ENCODE measurements around the gene ROR2. TPM values are rescaled to one million over a fixed set of nuclear protein-coding genes. Genes with fewer than 3 reads are reported as not detected.
"Not testable (repeated sequence)": the region's sequence is repeated elsewhere in the genome, so short reads cannot be mapped to it uniquely, and the experiment has no call there.

Gene ROR2
- total and polyA plus RNA-seq, 2 donors, result 4.5 to 7.1 TPM

DNA sequence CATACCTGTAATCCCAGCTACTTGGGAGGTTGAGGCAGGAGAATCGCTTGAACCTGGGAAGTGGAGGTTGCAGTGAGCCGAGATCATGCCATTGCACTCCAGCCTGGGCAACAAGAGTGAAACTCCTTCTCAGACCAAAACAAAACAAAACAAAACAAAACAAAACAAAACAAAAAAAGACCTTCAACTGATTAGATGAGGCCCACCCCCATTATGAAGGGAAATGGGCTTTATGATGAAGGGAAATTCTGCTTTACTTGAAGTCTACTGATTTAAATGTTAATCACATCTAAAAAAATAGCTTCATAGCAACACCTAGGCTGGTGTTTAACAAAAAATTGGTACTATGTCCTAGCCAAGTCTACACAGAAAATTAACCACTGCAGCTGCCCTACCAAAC is 25.2 kb upstream of the ROR2 start:
- not testable (repeated sequence) for DNase-seq (ENCODE audit: low read depth in 6 of 9, low spot score in 9 of 9); H3K27me3 ChIP-seq (ENCODE audit: control insufficient read depth in 2 of 2, insufficient read depth in 1 of 2, low read length in 1 of 2); H3K27ac ChIP-seq (ENCODE audit: low read depth in 1 of 2, low read length in 1 of 2); H3K4me3 ChIP-seq (ENCODE audit: low read length in 2 of 2); H3K36me3 ChIP-seq (ENCODE audit: control insufficient read depth in 2 of 2, insufficient read depth in 2 of 2, low read length in 1 of 2); H3K9me3 ChIP-seq (ENCODE audit: control insufficient read depth in 2 of 2, insufficient read depth in 1 of 2, low read length in 1 of 2); H3K4me1 ChIP-seq (ENCODE audit: control insufficient read depth in 2 of 2, insufficient read depth in 2 of 2, low read length in 2 of 2)
- WGBS, result 99% methylated on average over 2 of the region's 2 CpGs

DNA sequence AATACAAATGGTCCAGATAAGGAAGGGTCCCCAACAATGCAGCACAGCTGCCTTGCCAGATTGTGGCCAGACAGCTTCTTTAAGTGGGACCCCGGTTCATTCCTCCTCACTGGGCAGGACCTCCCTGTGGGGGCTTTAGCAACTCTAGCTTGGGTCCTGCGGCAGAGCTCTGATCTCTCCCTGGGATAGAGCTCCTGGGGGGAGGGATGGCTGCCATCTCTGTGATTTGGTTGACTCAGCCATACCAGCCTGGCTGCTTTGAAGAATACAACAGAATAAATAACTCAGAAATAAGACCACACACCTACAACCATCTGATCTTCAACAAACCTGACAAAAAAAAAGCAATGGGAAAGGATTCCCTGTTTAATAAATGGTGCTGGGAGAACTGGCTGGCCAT is 22.7 kb upstream of the ROR2 start:
- Histone ChIP-seq H3K27me3 (ENCODE audit: control insufficient read depth in 2 of 2, insufficient read depth in 1 of 2, low read length in 1 of 2) (peaks cover 0 to 9% of the 10 kb centered on the region in 2 donors), H3K9me3 (ENCODE audit: control insufficient read depth in 2 of 2, insufficient read depth in 1 of 2, low read length in 1 of 2) (no peaks in the 10 kb centered on the region), H3K36me3 (ENCODE audit: control insufficient read depth in 2 of 2, insufficient read depth in 2 of 2, low read length in 1 of 2) (no peaks in the 10 kb centered on the region), H3K4me1 (ENCODE audit: control insufficient read depth in 2 of 2, insufficient read depth in 2 of 2, low read length in 2 of 2) (no peaks in the 10 kb centered on the region), H3K4me3 (ENCODE audit: low read length in 2 of 2) (no peak overlapping the region), H3K27ac (ENCODE audit: low read depth in 1 of 2, low read length in 1 of 2) (no peak overlapping the region)
- WGBS, result 83% methylated on average over 2 of the region's 2 CpGs
- no peak for DNase-seq (ENCODE audit: low read depth in 6 of 9, low spot score in 9 of 9)

DNA sequence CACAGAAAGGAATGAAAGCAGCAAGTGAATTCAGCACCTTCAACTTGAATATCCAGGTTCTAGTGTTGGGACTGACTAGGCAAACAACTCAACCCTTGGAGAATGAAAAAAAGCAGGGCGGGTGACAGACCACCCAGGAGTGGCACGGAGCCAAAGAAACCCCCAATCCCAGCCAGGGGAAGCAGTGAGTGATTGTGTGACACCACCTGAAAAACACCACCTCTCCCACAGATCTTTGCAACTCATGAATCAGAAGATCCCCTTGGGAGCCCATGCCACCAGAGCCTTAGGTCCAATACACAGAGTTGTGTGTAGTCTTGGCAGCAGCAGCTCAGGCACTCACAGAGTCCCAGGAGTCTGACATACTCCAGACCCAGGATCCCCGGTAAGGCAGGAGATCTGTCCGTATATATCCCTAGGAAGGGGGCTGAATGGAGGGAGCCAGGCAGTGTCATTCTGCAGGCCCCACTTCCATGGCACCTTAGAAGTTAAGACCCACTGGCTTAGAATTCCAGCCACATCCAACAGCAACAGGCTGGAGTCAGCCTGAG is 22.1 kb upstream of the ROR2 start:
- Histone ChIP-seq H3K27ac (ENCODE audit: low read depth in 1 of 2, low read length in 1 of 2) (no peak overlapping the region), H3K9me3 (ENCODE audit: control insufficient read depth in 2 of 2, insufficient read depth in 1 of 2, low read length in 1 of 2) (no peaks in the 10 kb centered on the region), H3K4me3 (ENCODE audit: low read length in 2 of 2) (no peak overlapping the region), H3K27me3 (ENCODE audit: control insufficient read depth in 2 of 2, insufficient read depth in 1 of 2, low read length in 1 of 2) (peaks cover 0 to 9% of the 10 kb centered on the region in 2 donors), H3K36me3 (ENCODE audit: control insufficient read depth in 2 of 2, insufficient read depth in 2 of 2, low read length in 1 of 2) (no peaks in the 10 kb centered on the region), H3K4me1 (ENCODE audit: control insufficient read depth in 2 of 2, insufficient read depth in 2 of 2, low read length in 2 of 2) (no peaks in the 10 kb centered on the region)
- WGBS, result 86% methylated on average over 4 of the region's 4 CpGs
- DNase-seq (ENCODE audit: low read depth in 6 of 9, low spot score in 9 of 9), result no peak

DNA sequence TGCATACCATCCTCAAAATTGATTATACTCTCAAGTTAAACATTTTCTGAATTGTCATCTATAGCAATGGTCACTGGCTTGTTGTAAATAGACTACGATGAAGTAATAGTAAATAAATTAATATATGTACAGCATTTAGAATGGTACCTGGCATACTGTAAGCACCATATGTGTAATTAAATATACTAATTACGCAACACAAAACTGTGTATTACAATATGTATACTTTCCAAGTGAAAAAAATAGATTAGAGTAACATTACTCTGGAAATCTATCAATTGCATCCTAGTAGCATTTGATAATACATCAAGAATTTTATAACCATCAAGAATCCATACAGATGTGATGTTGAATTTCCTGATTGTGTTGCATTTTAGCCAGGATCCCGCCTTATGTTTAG is 17.2 kb upstream of the ROR2 start:
- WGBS, result 81% methylated on average over 3 of the region's 3 CpGs
- Histone ChIP-seq H3K27me3 (ENCODE audit: control insufficient read depth in 2 of 2, insufficient read depth in 1 of 2, low read length in 1 of 2) (peaks cover 0 to 7% of the 10 kb centered on the region in 2 donors), H3K9me3 (ENCODE audit: control insufficient read depth in 2 of 2, insufficient read depth in 1 of 2, low read length in 1 of 2) (no peaks in the 10 kb centered on the region), H3K4me3 (ENCODE audit: low read length in 2 of 2) (no peak overlapping the region), H3K36me3 (ENCODE audit: control insufficient read depth in 2 of 2, insufficient read depth in 2 of 2, low read length in 1 of 2) (no peaks in the 10 kb centered on the region), H3K27ac (ENCODE audit: low read depth in 1 of 2, low read length in 1 of 2) (no peak overlapping the region), H3K4me1 (ENCODE audit: control insufficient read depth in 2 of 2, insufficient read depth in 2 of 2, low read length in 2 of 2) (no peaks in the 10 kb centered on the region)
- no peak for DNase-seq (ENCODE audit: low read depth in 6 of 9, low spot score in 9 of 9)

DNA sequence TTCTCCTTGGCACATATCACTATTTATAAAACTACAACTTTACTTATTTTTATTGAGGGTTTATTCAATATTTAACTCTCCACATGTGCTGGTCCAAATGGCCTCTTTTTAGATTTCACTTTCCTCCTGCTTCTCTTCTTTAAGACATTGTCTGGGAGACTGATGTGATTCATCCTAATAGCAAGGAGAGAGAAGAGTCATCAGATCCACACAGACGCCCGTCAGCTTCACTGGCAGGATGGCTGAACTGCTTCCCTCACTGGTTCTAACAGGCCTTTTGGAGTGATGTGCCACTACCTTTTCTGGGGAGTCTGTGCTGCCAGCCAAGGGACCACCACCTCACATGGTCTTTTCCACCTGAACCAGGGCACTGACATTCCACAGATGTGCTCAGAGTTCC is 16.5 kb upstream of the ROR2 start:
- 93% methylated on average over 2 of the region's 2 CpGs for WGBS
- Histone ChIP-seq H3K36me3 (ENCODE audit: control insufficient read depth in 2 of 2, insufficient read depth in 2 of 2, low read length in 1 of 2) (no peaks in the 10 kb centered on the region), H3K27me3 (ENCODE audit: control insufficient read depth in 2 of 2, insufficient read depth in 1 of 2, low read length in 1 of 2) (peaks cover 0 to 3% of the 10 kb centered on the region in 2 donors), H3K9me3 (ENCODE audit: control insufficient read depth in 2 of 2, insufficient read depth in 1 of 2, low read length in 1 of 2) (no peaks in the 10 kb centered on the region), H3K27ac (ENCODE audit: low read depth in 1 of 2, low read length in 1 of 2) (no peak overlapping the region), H3K4me3 (ENCODE audit: low read length in 2 of 2) (no peak overlapping the region), H3K4me1 (ENCODE audit: control insufficient read depth in 2 of 2, insufficient read depth in 2 of 2, low read length in 2 of 2) (peaks cover 0 to 4% of the 10 kb centered on the region in 2 donors)
- no peak for DNase-seq (ENCODE audit: low read depth in 6 of 9, low spot score in 9 of 9)

DNA sequence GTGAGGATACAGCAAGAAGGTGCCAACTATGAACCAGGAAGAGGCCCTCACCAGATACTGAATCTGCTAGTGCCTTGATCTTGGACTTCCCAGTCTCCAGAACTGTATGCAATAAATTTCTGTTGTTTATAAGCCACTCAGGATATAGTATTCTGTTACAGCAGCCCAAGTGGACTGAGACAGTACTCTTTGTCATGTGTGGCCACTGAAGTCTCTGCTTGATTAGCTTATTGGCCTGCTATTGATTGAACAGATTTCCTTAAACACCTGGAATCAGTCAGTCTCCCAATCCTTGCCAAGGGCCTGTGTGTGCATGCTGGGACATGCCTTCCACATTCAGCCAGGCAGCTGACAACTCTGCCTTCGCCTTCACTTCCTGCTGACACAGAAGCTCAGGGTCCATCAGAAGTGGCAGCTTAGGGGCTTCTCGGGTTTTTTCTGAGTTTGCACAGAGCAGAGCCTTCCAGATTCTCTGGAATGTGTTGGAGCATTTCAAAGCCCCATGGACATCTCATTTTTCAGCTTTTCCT is 13.7 kb upstream of the ROR2 start:
- Histone ChIP-seq H3K36me3 (ENCODE audit: control insufficient read depth in 2 of 2, insufficient read depth in 2 of 2, low read length in 1 of 2) (no peaks in the 10 kb centered on the region), H3K27ac (ENCODE audit: low read depth in 1 of 2, low read length in 1 of 2) (no peak overlapping the region), H3K4me1 (ENCODE audit: control insufficient read depth in 2 of 2, insufficient read depth in 2 of 2, low read length in 2 of 2) (peaks cover 0 to 4% of the 10 kb centered on the region in 2 donors), H3K4me3 (ENCODE audit: low read length in 2 of 2) (no peak overlapping the region), H3K9me3 (ENCODE audit: control insufficient read depth in 2 of 2, insufficient read depth in 1 of 2, low read length in 1 of 2) (no peaks in the 10 kb centered on the region), H3K27me3 (ENCODE audit: control insufficient read depth in 2 of 2, insufficient read depth in 1 of 2, low read length in 1 of 2) (peaks cover 0 to 3% of the 10 kb centered on the region in 2 donors)
- no peak for DNase-seq (ENCODE audit: low read depth in 6 of 9, low spot score in 9 of 9)
- 87% methylated on average over 2 of the region's 2 CpGs for WGBS

DNA sequence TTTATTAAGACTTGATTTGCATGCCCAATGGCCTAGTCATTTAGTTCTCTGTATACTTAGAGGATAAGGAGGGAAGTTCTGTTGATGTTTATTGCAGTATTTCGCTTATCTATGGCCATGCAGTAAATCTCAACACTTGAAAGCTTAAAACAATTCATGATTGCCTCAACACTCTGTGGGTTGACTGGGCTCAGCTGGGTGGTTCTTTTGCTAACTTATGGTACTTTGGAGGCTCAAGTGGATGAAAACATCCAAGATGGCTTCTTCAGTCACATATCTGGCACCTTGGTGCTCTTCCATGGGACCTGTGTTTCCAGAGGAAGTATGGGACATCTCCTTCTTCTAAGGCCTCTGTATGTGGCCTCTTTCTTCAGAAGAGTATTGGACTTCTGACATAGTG is 10.3 kb upstream of the ROR2 start:
- Histone ChIP-seq H3K9me3 (ENCODE audit: control insufficient read depth in 2 of 2, insufficient read depth in 1 of 2, low read length in 1 of 2) (no peaks in the 10 kb centered on the region), H3K27ac (ENCODE audit: low read depth in 1 of 2, low read length in 1 of 2) (no peak overlapping the region), H3K36me3 (ENCODE audit: control insufficient read depth in 2 of 2, insufficient read depth in 2 of 2, low read length in 1 of 2) (no peaks in the 10 kb centered on the region), H3K4me3 (ENCODE audit: low read length in 2 of 2) (no peak overlapping the region), H3K4me1 (ENCODE audit: control insufficient read depth in 2 of 2, insufficient read depth in 2 of 2, low read length in 2 of 2) (peaks cover 0 to 4% of the 10 kb centered on the region in 2 donors), H3K27me3 (ENCODE audit: control insufficient read depth in 2 of 2, insufficient read depth in 1 of 2, low read length in 1 of 2) (peaks cover 0 to 6% of the 10 kb centered on the region in 2 donors)
- WGBS, result 96% methylated on average over 1 of the region's 1 CpG
- no peak for DNase-seq (ENCODE audit: low read depth in 6 of 9, low spot score in 9 of 9)

DNA sequence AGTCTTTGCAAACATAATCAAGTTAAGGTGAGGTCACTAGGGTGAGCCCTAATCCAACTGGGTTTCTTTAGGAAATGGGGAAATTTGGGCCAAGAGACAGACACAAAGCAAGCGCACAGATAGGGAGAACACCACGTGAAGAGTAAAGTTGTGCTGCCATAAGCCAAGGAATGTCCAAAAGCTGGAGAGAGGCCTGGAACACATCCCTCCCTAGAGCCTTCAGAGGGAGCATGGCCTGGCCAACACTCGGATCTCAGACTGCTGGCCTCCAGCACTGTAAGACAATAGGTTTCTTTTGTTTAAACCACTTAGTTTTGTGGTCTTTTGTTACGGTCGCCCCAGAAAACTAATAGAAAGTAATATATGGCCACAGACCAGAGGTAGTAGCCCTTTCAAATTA is 8.1 kb upstream of the ROR2 start:
- H3K36me3 ChIP-seq (ENCODE audit: control insufficient read depth in 2 of 2, insufficient read depth in 2 of 2, low read length in 1 of 2), result no peaks in the 10 kb centered on the region

DNA sequence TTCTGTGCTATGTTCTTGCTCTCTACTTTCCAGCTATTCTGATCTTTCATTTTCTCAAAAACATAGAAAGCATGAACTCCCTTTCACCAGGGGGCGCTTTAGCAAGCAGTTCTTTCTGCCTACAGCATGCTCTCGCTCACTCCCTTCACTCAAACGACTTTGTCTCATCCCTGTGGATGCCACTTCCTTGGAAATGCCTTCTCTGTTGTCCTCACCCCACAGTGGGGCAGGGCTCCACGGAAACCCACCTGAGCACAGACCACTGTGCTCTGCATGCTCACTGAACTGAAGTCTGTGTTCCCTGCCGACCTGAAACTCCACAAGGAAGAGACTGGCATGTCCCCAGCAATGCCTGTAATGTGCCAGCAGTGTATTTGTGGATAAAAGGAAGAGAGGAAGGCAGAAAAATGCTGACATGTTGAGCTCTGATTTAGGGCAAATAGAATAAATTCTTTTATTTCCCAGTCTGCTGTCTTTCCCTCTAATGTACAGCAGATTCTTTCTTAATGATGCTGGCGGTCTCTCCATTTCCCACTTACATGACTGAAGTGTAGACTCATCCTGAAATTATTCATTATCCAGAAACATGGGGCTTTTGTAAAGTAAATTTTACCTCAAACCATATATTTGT is 4.9 kb upstream of the ROR2 start:
- Histone ChIP-seq H3K27me3 (ENCODE audit: control insufficient read depth in 2 of 2, insufficient read depth in 1 of 2, low read length in 1 of 2) (peaks cover 16 to 37% of the 10 kb centered on the region in 2 donors), H3K27ac (ENCODE audit: low read depth in 1 of 2, low read length in 1 of 2) (no peak overlapping the region), H3K36me3 (ENCODE audit: control insufficient read depth in 2 of 2, insufficient read depth in 2 of 2, low read length in 1 of 2) (no peaks in the 10 kb centered on the region), H3K9me3 (ENCODE audit: control insufficient read depth in 2 of 2, insufficient read depth in 1 of 2, low read length in 1 of 2) (no peaks in the 10 kb centered on the region), H3K4me3 (ENCODE audit: low read length in 2 of 2) (no peak overlapping the region), H3K4me1 (ENCODE audit: control insufficient read depth in 2 of 2, insufficient read depth in 2 of 2, low read length in 2 of 2) (peaks cover 0 to 4% of the 10 kb centered on the region in 2 donors)
- DNase-seq (ENCODE audit: low read depth in 6 of 9, low spot score in 9 of 9), result peak in 5 of 9 donors; percentile 15 to 61 (median 36)
- 35% methylated on average over 6 of the region's 6 CpGs for WGBS

More for the DNA sequence above, 8.1 kb upstream of the ROR2 start:
- 96% methylated on average over 5 of the region's 5 CpGs for WGBS
- Histone ChIP-seq H3K4me3 (ENCODE audit: low read length in 2 of 2) (no peak overlapping the region), H3K4me1 (ENCODE audit: control insufficient read depth in 2 of 2, insufficient read depth in 2 of 2, low read length in 2 of 2) (peaks cover 0 to 4% of the 10 kb centered on the region in 2 donors), H3K27ac (ENCODE audit: low read depth in 1 of 2, low read length in 1 of 2) (no peak overlapping the region), H3K27me3 (ENCODE audit: control insufficient read depth in 2 of 2, insufficient read depth in 1 of 2, low read length in 1 of 2) (peaks cover 0 to 9% of the 10 kb centered on the region in 2 donors), H3K9me3 (ENCODE audit: control insufficient read depth in 2 of 2, insufficient read depth in 1 of 2, low read length in 1 of 2) (no peaks in the 10 kb centered on the region)
- no peak for DNase-seq (ENCODE audit: low read depth in 6 of 9, low spot score in 9 of 9)
